ENCODE results near the gene LDLRAD3. TPM values are rescaled to one million over a fixed set of nuclear protein-coding genes. Genes with fewer than 3 reads are reported as not detected.

Gene LDLRAD3
- total RNA-seq, 1 experiment from 2014 or later = 28.1 TPM

GRCh38 chr11:35981581-35981980, 37.7 kb downstream of the LDLRAD3 start:
- ATAC-seq = no peak
- no peak overlapping the region for H3K27ac ChIP-seq (ENCODE audit: low read length)
- POLR2A ChIA-PET = no interaction called here
- no peaks in the 10 kb centered on the region for H3K27me3 ChIP-seq (ENCODE audit: control insufficient read depth, insufficient read depth, low read length)
- H3K36me3 ChIP-seq (ENCODE audit: control insufficient read depth, insufficient read depth, low read length) = no peaks in the 10 kb centered on the region
- intact Hi-C loops (cut with micrococcal nuclease; ENCODE audit: unreplicated experiment) (no loop called here), in situ Hi-C loops (cut with HindIII; ENCODE audit: low pct_unique_long_range_greater_than_20kb, low sequenced_read_pairs) (no loop called here)
- peaks cover 3% of the 10 kb centered on the region; the same call in 1 of the 2 replicates for H3K4me1 ChIP-seq (ENCODE audit: control insufficient read depth, insufficient read depth, low read length)
- no peak for TF ChIP-seq CTCF (IDR thresholded peaks at IDR 0.05)
- no peak for TF ChIP-seq TCF7L2 (IDR thresholded peaks at IDR 0.05; ENCODE audit: low read depth, low read length)
- TF ChIP-seq REST (IDR thresholded peaks at IDR 0.05; ENCODE audit: insufficient read depth in 1 of 2, low read depth in 2 of 2, low read length in 1 of 2) = no peak
- TF ChIP-seq POLR2AphosphoS5 (IDR thresholded peaks at IDR 0.05; ENCODE audit: low read depth, low read length) = no peak
- no peak for TF ChIP-seq SIN3A (IDR thresholded peaks at IDR 0.05; ENCODE audit: borderline replicate concordance, insufficient read depth, low read depth, low read length)
- no peak for DNase-seq (ENCODE audit: low read depth, low spot score)
- H3K9me3 ChIP-seq (ENCODE audit: control insufficient read depth, insufficient read depth, low read depth, low read length) = no peaks in the 10 kb centered on the region
- no TSS peak for BruUV-seq (replicated peaks)
- CTCF ChIA-PET = no interaction called here
- no peak overlapping the region for H3K4me3 ChIP-seq (ENCODE audit: low read depth in 2 of 2, low read length in 2 of 2)

- no peaks in the 10 kb centered on the region for H3K9me3 ChIP-seq (ENCODE audit: control insufficient read depth, insufficient read depth, low read depth, low read length)
- no peak overlapping the region for H3K4me3 ChIP-seq (ENCODE audit: low read depth in 2 of 2, low read length in 2 of 2)
- H3K4me1 ChIP-seq (ENCODE audit: control insufficient read depth, insufficient read depth, low read length) = peaks cover 3% of the 10 kb centered on the region; the same call in 1 of the 2 replicates
- POLR2A ChIA-PET = no interaction called here
- TF ChIP-seq REST (IDR thresholded peaks at IDR 0.05; ENCODE audit: insufficient read depth in 1 of 2, low read depth in 2 of 2, low read length in 1 of 2) (no peak), TCF7L2 (IDR thresholded peaks at IDR 0.05; ENCODE audit: low read depth, low read length) (no peak), SIN3A (IDR thresholded peaks at IDR 0.05; ENCODE audit: borderline replicate concordance, insufficient read depth, low read depth, low read length) (no peak), CTCF (IDR thresholded peaks at IDR 0.05) (no peak), POLR2AphosphoS5 (IDR thresholded peaks at IDR 0.05; ENCODE audit: low read depth, low read length) (no peak)
- in situ Hi-C loops (cut with HindIII; ENCODE audit: low pct_unique_long_range_greater_than_20kb, low sequenced_read_pairs) = no loop called here
- H3K36me3 ChIP-seq (ENCODE audit: control insufficient read depth, insufficient read depth, low read length) = no peaks in the 10 kb centered on the region
- CTCF ChIA-PET = no interaction called here
- no peak overlapping the region for H3K27ac ChIP-seq (ENCODE audit: low read length)
- ATAC-seq (no peak), DNase-seq (ENCODE audit: low read depth, low spot score) (no peak)
- intact Hi-C loops (cut with micrococcal nuclease; ENCODE audit: unreplicated experiment) = no loop called here
- no TSS peak for BruUV-seq (replicated peaks)
- no peaks in the 10 kb centered on the region for H3K27me3 ChIP-seq (ENCODE audit: control insufficient read depth, insufficient read depth, low read length)
Observed at GRCh38 chr11:35982061-35982460, 38.2 kb downstream of the LDLRAD3 start.

Data from Panc1 (cell line).